T-helper 9 cell (primary cell): ENCODE data around the gene LMNA.
"Not testable (repeated sequence)": the region's sequence is repeated elsewhere in the genome, so short reads cannot be mapped to it uniquely, and the experiment has no call there.

Experiments used
- DNase-seq: peaks from one replicate; pipeline ENCODE4 v3.0.0-alpha.2; 2020

The LMNA gene

DNA sequence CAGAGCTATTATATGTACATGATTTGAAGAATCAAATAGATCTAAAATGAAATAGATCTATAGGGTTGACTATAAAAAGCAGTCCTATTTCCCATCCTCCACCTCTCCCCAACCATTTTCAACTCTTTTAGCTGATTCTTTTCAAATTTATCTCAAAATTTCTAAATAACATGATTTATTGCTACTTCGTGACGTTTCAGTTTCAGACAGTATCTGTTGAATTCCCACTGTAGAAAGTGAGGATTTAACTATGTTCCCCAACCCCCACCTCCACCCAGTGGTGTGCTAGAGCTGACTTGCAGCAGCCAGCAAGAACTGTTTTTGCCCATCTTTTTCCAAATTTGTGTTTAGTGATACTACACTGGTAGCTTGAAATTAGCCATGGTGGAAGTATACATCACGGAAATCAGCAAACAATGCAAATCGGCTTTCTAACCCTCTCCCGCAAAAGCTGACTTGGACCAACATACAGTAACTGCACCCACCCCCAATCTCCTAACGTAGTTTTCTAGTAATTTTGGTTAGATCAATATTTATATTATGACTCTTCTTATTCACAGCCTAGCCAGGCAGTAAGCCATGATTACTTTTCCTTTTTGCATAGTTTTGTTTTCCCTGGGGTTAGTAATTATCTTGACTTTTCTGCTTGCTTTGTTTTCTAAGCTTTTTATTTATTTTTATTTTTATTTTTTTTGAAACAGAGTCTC is 49.8 kb downstream of the LMNA start:
- no peak for DNase-seq

- DNase-seq, result no peak
Measured at GRCh38 chr1:156165083-156165482, 50.6 kb downstream of the LMNA start.

GRCh38 chr1:156167536-156167935 is 53.0 kb downstream of the LMNA start:
- DNase-seq, result no peak

- no peak for DNase-seq
Measured at GRCh38 chr1:156172696-156173470, 58.4 kb downstream of the LMNA start.

- no peak for DNase-seq
Measured at GRCh38 chr1:156176610-156177210, 62.2 kb downstream of the LMNA start.

GRCh38 chr1:156177919-156178654 is 63.6 kb downstream of the LMNA start:
- DNase-seq, result no peak

- no peak for DNase-seq
Measured at GRCh38 chr1:156180471-156180870, 66.0 kb downstream of the LMNA start.

- DNase-seq, result not testable (repeated sequence)
Measured at GRCh38 chr1:156181391-156181924, 66.9 kb downstream of the LMNA start.

GRCh38 chr1:156182010-156182779 is 67.7 kb downstream of the LMNA start:
- not testable (repeated sequence) for DNase-seq

DNA sequence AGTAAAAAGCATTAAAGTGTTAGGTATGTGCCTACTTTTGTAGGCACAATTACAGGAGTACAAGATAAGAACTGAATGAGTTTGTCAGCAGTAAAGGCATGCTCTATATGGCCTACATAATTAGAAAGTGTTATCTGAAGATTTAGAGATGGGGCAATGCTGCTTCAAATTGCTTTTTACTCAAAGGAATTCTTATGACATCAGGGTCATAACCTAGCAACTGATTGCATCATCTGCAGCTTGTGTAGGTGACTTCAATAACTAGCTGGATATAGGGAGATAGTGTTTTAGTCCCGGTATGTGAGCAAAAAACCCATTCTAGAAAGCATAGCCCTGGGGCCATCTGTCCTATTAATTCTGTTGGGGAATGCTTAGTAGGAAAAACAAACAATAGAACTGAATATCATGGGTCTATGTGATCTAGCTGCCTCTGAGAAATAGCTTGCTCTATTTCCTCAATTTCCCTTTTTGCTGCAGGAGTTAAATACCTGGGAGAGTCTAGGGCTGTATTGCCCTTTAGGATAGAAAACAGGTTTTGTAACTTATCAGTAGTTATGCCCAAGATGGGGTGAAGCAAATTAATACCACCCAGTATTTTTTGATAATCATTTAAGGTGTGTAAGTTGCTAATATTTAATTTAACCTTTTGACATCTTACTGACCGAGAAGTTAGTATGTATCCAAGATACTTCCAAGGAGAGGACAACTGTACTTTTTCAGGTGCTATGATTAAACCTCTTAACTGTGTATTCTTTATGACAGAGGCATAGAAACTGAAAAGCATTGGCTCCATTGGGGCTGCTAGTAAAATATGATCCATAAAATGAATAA is 72.1 kb downstream of the LMNA start:
- DNase-seq, result not testable (repeated sequence)
